ENCODE results near the gene SNX9. TPM values are rescaled to one million over a fixed set of nuclear protein-coding genes. Genes with fewer than 3 reads are reported as not detected.

SNX9 gene
- polyA plus RNA-seq, 1 donor from 2014 or later: 7.0 TPM

DNA sequence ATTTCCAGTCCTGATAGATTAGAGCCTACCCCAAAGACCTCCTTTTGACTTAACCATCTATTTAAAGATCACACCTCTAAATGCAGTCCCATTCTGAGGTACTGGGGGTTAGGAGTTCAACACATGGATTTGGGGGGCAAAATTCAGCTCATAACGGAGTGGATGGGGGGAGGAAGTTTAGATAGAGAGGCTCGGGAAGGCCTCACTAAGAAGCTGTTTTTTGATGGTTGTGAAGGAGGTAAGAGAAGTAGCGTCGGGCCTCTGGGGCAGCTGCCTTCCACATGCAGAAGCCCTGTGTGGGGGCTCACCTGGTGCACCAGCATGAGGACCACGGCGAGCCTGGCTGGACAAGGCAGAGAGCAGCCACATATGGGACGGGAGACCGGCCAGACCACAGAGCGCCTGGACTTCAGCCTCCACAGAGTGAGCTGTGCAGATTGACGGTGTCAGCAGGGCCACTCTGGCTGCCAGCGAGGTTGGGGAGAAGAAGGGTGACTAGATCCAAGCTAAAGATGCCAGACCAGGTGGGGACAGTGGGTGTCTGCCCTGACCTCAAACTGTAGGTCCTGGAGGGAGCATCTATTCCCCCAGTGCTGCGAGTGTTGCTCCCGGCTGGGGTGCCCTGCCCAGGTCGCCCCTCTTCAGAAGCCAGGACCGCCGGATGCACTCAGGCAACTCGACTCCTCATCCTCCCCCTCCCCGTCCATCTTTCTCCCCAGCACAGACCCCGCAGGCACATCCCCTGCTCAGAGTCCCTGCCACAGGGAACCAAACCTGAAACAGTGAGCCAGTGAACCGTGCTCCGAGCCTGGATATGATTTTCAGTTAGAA, 153.5 kb downstream of the SNX9 start:
- H3K36me3 ChIP-seq (ENCODE audit: insufficient read depth, low read length): no peaks in the 10 kb centered on the region
- no peak overlapping the region for H2AFZ ChIP-seq (ENCODE audit: low read depth, low read length)
- H3K27me3 ChIP-seq (ENCODE audit: insufficient read depth, low read depth, low read length): peaks cover 13% of the 10 kb centered on the region
- TF ChIP-seq EZH2 (IDR thresholded peaks at IDR 0.05; ENCODE audit: borderline replicate concordance, insufficient read depth, low read length, poor library complexity, severe bottlenecking) (no peak), EP300 (conservative IDR thresholded peaks at IDR 0.05; ENCODE audit: poor library complexity, severe bottlenecking) (no peak), SMC3 (conservative IDR thresholded peaks at IDR 0.05; ENCODE audit: poor library complexity) (no peak), POLR2AphosphoS5 (IDR thresholded peaks at IDR 0.05) (no peak), RAD21 (conservative IDR thresholded peaks at IDR 0.05) (no peak), TAF1 (IDR thresholded peaks at IDR 0.05; ENCODE audit: low read depth) (no peak), MXI1 (conservative IDR thresholded peaks at IDR 0.05; ENCODE audit: poor library complexity, severe bottlenecking) (no peak)
- TF ChIP-seq, protein P1, sequence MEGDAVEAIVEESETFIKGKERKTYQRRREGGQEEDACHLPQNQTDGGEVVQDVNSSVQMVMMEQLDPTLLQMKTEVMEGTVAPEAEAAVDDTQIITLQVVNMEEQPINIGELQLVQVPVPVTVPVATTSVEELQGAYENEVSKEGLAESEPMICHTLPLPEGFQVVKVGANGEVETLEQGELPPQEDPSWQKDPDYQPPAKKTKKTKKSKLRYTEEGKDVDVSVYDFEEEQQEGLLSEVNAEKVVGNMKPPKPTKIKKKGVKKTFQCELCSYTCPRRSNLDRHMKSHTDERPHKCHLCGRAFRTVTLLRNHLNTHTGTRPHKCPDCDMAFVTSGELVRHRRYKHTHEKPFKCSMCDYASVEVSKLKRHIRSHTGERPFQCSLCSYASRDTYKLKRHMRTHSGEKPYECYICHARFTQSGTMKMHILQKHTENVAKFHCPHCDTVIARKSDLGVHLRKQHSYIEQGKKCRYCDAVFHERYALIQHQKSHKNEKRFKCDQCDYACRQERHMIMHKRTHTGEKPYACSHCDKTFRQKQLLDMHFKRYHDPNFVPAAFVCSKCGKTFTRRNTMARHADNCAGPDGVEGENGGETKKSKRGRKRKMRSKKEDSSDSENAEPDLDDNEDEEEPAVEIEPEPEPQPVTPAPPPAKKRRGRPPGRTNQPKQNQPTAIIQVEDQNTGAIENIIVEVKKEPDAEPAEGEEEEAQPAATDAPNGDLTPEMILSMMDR (IDR thresholded peaks at IDR 0.05; ENCODE audit: poor library complexity, severe bottlenecking): no peak
- H3K27ac ChIP-seq (ENCODE audit: low read length): no peak overlapping the region
- H3K9ac ChIP-seq (ENCODE audit: low read length): no peak overlapping the region
- H3K4me3 ChIP-seq (ENCODE audit: low read length): no peak overlapping the region
- H3K79me2 ChIP-seq (replicated peaks; ENCODE audit: insufficient read depth, low read length): no peaks in the 10 kb centered on the region
- no peaks in the 10 kb centered on the region for H3K9me2 ChIP-seq (ENCODE audit: insufficient read depth, low read length)
- no peak overlapping the region for H3K4me2 ChIP-seq (ENCODE audit: low read length)
- no peaks in the 10 kb centered on the region for H3F3A ChIP-seq (ENCODE audit: insufficient read depth, low read length, poor library complexity, severe bottlenecking)
- H4K20me1 ChIP-seq (ENCODE audit: insufficient read depth): no peaks in the 10 kb centered on the region
- no peaks in the 10 kb centered on the region for H3K9me3 ChIP-seq (ENCODE audit: low read length)

DNA sequence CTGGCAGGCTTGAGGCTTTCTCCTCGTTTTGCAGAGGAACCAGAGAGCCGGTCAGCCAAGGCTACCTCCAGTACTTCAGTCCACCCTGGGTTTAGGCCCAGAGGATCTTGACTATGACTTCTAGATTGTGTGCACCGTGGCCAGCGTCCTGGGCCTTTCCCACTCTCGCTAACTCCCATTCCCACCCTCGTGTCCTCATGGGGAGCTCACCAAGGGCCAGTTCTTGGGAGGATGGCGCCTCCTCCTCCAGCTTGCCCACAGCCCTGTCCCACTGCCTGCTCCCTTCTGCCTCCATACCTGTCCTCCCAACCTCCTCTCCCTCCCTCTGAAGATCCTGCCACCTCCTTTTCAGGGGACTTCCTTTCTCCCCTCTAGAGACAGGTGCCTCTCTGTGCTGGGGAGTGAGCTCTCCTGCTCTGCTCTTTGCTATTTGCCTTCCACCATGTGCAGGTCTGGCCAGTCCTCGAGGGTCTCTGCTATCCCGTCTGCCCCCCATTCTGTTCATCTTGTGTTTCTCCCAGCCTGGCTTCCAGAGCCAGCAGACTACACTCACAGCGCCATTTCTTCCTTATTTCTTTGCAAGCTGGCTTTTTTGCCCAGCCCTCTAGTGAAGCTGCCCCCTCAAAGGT, 154.2 kb downstream of the SNX9 start:
- Histone ChIP-seq H3K27ac (ENCODE audit: low read length) (no peak overlapping the region), H3K9me3 (ENCODE audit: low read length) (no peaks in the 10 kb centered on the region), H3K4me2 (ENCODE audit: low read length) (no peak overlapping the region), H2AFZ (ENCODE audit: low read depth, low read length) (no peak overlapping the region), H3K9ac (ENCODE audit: low read length) (no peak overlapping the region), H3K9me2 (ENCODE audit: insufficient read depth, low read length) (no peaks in the 10 kb centered on the region), H4K20me1 (ENCODE audit: insufficient read depth) (no peaks in the 10 kb centered on the region), H3F3A (ENCODE audit: insufficient read depth, low read length, poor library complexity, severe bottlenecking) (no peaks in the 10 kb centered on the region), H3K4me3 (ENCODE audit: low read length) (no peak overlapping the region), H3K79me2 (replicated peaks; ENCODE audit: insufficient read depth, low read length) (no peaks in the 10 kb centered on the region), H3K27me3 (ENCODE audit: insufficient read depth, low read depth, low read length) (peaks cover 20% of the 10 kb centered on the region), H3K36me3 (ENCODE audit: insufficient read depth, low read length) (no peaks in the 10 kb centered on the region)
- TF ChIP-seq, protein P1 (IDR thresholded peaks at IDR 0.05; ENCODE audit: poor library complexity, severe bottlenecking): no peak
- TF ChIP-seq, protein P2, sequence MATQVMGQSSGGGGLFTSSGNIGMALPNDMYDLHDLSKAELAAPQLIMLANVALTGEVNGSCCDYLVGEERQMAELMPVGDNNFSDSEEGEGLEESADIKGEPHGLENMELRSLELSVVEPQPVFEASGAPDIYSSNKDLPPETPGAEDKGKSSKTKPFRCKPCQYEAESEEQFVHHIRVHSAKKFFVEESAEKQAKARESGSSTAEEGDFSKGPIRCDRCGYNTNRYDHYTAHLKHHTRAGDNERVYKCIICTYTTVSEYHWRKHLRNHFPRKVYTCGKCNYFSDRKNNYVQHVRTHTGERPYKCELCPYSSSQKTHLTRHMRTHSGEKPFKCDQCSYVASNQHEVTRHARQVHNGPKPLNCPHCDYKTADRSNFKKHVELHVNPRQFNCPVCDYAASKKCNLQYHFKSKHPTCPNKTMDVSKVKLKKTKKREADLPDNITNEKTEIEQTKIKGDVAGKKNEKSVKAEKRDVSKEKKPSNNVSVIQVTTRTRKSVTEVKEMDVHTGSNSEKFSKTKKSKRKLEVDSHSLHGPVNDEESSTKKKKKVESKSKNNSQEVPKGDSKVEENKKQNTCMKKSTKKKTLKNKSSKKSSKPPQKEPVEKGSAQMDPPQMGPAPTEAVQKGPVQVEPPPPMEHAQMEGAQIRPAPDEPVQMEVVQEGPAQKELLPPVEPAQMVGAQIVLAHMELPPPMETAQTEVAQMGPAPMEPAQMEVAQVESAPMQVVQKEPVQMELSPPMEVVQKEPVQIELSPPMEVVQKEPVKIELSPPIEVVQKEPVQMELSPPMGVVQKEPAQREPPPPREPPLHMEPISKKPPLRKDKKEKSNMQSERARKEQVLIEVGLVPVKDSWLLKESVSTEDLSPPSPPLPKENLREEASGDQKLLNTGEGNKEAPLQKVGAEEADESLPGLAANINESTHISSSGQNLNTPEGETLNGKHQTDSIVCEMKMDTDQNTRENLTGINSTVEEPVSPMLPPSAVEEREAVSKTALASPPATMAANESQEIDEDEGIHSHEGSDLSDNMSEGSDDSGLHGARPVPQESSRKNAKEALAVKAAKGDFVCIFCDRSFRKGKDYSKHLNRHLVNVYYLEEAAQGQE (IDR thresholded peaks at IDR 0.05; ENCODE audit: borderline replicate concordance): no peak
- no peak for TF ChIP-seq TAF1 (IDR thresholded peaks at IDR 0.05; ENCODE audit: low read depth)

All from neural cell (in vitro differentiated cells).